ENCODE measurements around the gene ZFY.
"Not testable (repeated sequence)": the region's sequence is repeated elsewhere in the genome, so short reads cannot be mapped to it uniquely, and the experiment has no call there.

The ZFY gene

DNA sequence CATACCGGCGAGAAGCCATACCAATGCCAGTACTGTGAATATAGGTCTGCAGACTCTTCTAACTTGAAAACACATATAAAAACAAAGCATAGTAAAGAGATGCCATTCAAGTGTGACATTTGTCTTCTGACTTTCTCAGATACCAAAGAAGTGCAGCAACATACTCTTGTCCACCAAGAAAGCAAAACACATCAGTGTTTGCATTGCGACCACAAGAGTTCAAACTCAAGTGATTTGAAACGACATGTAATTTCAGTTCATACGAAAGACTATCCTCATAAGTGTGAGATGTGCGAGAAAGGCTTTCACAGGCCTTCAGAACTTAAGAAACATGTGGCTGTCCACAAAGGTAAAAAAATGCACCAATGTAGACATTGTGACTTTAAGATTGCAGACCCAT lies 44.1 kb downstream of the ZFY start:
- Histone ChIP-seq H3K9ac (ENCODE audit: low read length) (no peak overlapping the region), H3F3A (ENCODE audit: insufficient read depth, low read length) (no peaks in the 10 kb centered on the region), H3K4me2 (ENCODE audit: low read depth, low read length) (no peak overlapping the region), H3K9me2 (replicated peaks; ENCODE audit: insufficient read depth, low read length) (no peaks in the 10 kb centered on the region), H3K27me3 (replicated peaks; ENCODE audit: insufficient read depth, low read length) (no peaks in the 10 kb centered on the region), H3K4me1 (ENCODE audit: low read length) (no peaks in the 10 kb centered on the region), H4K20me1 (ENCODE audit: insufficient read depth, low read length) (no peaks in the 10 kb centered on the region), H3K9me3 (replicated peaks; ENCODE audit: insufficient read depth, low read length) (no peaks in the 10 kb centered on the region), H2AFZ (ENCODE audit: low read length) (no peak overlapping the region), H3K4me3 (ENCODE audit: low read length) (no peak overlapping the region), H3K36me3 (replicated peaks; ENCODE audit: insufficient read depth, low read length) (no peaks in the 10 kb centered on the region), H3K79me2 (ENCODE audit: low read length) (no peaks in the 10 kb centered on the region), H3K27ac (ENCODE audit: low read length) (no peak overlapping the region)
- TF ChIP-seq, protein P1, sequence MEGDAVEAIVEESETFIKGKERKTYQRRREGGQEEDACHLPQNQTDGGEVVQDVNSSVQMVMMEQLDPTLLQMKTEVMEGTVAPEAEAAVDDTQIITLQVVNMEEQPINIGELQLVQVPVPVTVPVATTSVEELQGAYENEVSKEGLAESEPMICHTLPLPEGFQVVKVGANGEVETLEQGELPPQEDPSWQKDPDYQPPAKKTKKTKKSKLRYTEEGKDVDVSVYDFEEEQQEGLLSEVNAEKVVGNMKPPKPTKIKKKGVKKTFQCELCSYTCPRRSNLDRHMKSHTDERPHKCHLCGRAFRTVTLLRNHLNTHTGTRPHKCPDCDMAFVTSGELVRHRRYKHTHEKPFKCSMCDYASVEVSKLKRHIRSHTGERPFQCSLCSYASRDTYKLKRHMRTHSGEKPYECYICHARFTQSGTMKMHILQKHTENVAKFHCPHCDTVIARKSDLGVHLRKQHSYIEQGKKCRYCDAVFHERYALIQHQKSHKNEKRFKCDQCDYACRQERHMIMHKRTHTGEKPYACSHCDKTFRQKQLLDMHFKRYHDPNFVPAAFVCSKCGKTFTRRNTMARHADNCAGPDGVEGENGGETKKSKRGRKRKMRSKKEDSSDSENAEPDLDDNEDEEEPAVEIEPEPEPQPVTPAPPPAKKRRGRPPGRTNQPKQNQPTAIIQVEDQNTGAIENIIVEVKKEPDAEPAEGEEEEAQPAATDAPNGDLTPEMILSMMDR (IDR thresholded peaks at IDR 0.05; ENCODE audit: low read length): no peak
- TF ChIP-seq EZH2phosphoT487 (IDR thresholded peaks at IDR 0.05; ENCODE audit: low read length) (no peak), EZH2 (optimal IDR thresholded peaks at IDR 0.05; ENCODE audit: low read depth, low read length) (no peak)
- no peak for DNase-seq

DNA sequence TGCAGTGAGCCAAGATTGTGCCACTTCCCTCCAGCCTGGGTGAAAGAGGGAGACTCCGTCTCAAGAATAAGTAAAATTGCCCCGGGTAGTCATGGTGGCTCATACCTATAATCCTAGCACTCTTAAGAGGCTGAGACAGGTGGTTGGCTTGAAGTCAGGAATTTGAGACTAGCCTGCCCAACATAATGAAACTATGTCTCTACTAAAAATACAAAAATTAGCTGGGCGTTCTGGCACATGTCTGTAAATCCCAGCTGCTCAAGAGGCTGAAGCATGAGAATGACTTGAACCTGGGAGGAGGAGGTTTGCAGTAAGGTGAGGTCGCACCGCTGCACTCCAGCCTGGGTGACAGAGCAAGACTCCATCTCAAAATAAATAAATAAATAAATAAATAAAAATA lies 49.3 kb downstream of the ZFY start:
- Histone ChIP-seq H4K20me1 (ENCODE audit: insufficient read depth, low read length) (no peaks in the 10 kb centered on the region), H3K79me2 (ENCODE audit: low read length) (no peaks in the 10 kb centered on the region), H3K9me3 (replicated peaks; ENCODE audit: insufficient read depth, low read length) (no peaks in the 10 kb centered on the region), H2AFZ (ENCODE audit: low read length) (no peak overlapping the region), H3K4me1 (ENCODE audit: low read length) (no peaks in the 10 kb centered on the region), H3K4me2 (ENCODE audit: low read depth, low read length) (no peak overlapping the region), H3K9me2 (replicated peaks; ENCODE audit: insufficient read depth, low read length) (no peaks in the 10 kb centered on the region), H3K4me3 (ENCODE audit: low read length) (no peak overlapping the region), H3K36me3 (replicated peaks; ENCODE audit: insufficient read depth, low read length) (no peaks in the 10 kb centered on the region), H3K9ac (ENCODE audit: low read length) (no peak overlapping the region), H3K27me3 (replicated peaks; ENCODE audit: insufficient read depth, low read length) (no peaks in the 10 kb centered on the region), H3F3A (ENCODE audit: insufficient read depth, low read length) (no peaks in the 10 kb centered on the region), H3K27ac (ENCODE audit: low read length) (no peak overlapping the region)
- DNase-seq: no peak
- TF ChIP-seq EZH2phosphoT487 (IDR thresholded peaks at IDR 0.05; ENCODE audit: low read length) (no peak), EZH2 (optimal IDR thresholded peaks at IDR 0.05; ENCODE audit: low read depth, low read length) (no peak)
- TF ChIP-seq, protein P1 (IDR thresholded peaks at IDR 0.05; ENCODE audit: low read length): no peak

DNA sequence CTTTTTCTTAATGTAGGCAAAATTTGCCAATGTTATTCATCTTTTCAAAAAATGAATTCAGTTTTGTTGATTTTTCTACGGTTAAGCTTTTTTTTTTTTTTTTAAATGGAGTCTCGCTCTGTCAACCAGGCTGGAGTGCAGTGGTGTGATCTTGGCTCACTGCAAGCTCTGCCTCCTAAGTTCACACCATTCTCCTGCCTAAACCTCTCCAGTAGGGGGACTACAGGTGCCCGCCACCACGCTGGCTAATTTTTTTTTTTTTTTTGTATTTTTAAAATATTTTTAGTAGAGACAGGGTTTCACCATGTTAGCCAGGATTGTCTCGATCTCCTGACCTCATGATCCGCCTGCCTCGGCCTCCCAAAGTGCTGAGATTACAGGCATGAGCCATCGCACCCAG lies 52.0 kb downstream of the ZFY start:
- H3K4me3 ChIP-seq (ENCODE audit: low read length); H3K79me2 ChIP-seq (ENCODE audit: low read length); H3K4me2 ChIP-seq (ENCODE audit: low read depth, low read length); DNase-seq; H3K36me3 ChIP-seq (replicated peaks; ENCODE audit: insufficient read depth, low read length); H3K9me3 ChIP-seq (replicated peaks; ENCODE audit: insufficient read depth, low read length); H3K9ac ChIP-seq (ENCODE audit: low read length); H3K27me3 ChIP-seq (replicated peaks; ENCODE audit: insufficient read depth, low read length); H3K9me2 ChIP-seq (replicated peaks; ENCODE audit: insufficient read depth, low read length); H2AFZ ChIP-seq (ENCODE audit: low read length); H3K27ac ChIP-seq (ENCODE audit: low read length); H4K20me1 ChIP-seq (ENCODE audit: insufficient read depth, low read length); H3F3A ChIP-seq (ENCODE audit: insufficient read depth, low read length); H3K4me1 ChIP-seq (ENCODE audit: low read length): not testable (repeated sequence)

DNA sequence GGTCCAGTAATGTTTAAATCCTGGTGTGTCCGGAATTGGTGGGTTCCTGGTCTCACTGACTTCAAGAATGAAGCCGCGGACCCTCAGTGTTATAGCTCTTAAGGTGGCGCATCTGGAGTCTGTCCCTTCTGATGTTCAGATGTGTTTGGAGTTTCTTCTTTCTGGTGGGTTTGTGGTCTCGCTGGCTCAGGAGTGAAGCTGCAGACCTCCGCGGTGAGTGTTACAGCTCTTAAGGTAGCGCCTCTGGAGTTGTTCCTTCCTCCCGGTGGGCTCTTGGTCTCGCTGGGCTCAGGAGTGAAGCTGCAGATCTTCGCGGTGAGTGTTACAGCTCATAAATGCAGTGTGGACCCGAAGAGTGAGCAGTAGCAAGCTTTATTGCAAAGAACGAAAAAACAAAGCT lies 62.2 kb downstream of the ZFY start:
- H2AFZ ChIP-seq (ENCODE audit: low read length); DNase-seq; H3F3A ChIP-seq (ENCODE audit: insufficient read depth, low read length); H3K9me3 ChIP-seq (replicated peaks; ENCODE audit: insufficient read depth, low read length); H3K4me3 ChIP-seq (ENCODE audit: low read length); H3K27ac ChIP-seq (ENCODE audit: low read length); H3K4me2 ChIP-seq (ENCODE audit: low read depth, low read length); H3K9ac ChIP-seq (ENCODE audit: low read length); H3K9me2 ChIP-seq (replicated peaks; ENCODE audit: insufficient read depth, low read length); H3K79me2 ChIP-seq (ENCODE audit: low read length); H3K36me3 ChIP-seq (replicated peaks; ENCODE audit: insufficient read depth, low read length); H4K20me1 ChIP-seq (ENCODE audit: insufficient read depth, low read length); H3K4me1 ChIP-seq (ENCODE audit: low read length); H3K27me3 ChIP-seq (replicated peaks; ENCODE audit: insufficient read depth, low read length): not testable (repeated sequence)
